GM18858 (cell line): ENCODE results near the gene SAG.

ENCODE experiments used
- ATAC-seq: cut with Tn5 transposase; IDR thresholded peaks from one replicate; pipeline ENCODE4 v1.9.1; 2021; ENCODE audit not compliant: unreplicated experiment

The SAG gene

GRCh38 chr2:233287871-233288270 lies 19.7 kb upstream of the SAG start:
- no peak for ATAC-seq

DNA sequence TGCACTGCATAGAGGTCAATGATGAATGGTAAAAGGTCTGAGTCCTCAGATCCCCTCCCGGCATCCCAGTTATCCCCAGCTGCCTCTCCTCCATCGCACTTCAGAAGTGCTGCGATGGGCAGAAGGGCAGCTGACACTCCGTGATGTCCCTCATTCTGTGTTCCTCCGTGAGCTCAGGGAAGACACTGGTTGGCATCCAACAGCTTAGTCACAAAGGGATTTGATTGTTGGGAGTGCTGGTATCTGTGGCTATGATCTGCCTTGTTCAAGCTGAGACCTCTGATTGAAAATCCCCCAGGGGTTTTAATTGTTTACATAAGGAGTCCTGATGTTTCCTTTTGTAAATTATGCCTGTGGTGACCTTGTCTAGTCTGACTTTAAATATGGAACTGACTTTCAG lies 19.0 kb upstream of the SAG start:
- no peak for ATAC-seq

- ATAC-seq: no peak
These were observed 18.0 kb upstream of the SAG start for GRCh38 chr2:233289648-233290047.

DNA sequence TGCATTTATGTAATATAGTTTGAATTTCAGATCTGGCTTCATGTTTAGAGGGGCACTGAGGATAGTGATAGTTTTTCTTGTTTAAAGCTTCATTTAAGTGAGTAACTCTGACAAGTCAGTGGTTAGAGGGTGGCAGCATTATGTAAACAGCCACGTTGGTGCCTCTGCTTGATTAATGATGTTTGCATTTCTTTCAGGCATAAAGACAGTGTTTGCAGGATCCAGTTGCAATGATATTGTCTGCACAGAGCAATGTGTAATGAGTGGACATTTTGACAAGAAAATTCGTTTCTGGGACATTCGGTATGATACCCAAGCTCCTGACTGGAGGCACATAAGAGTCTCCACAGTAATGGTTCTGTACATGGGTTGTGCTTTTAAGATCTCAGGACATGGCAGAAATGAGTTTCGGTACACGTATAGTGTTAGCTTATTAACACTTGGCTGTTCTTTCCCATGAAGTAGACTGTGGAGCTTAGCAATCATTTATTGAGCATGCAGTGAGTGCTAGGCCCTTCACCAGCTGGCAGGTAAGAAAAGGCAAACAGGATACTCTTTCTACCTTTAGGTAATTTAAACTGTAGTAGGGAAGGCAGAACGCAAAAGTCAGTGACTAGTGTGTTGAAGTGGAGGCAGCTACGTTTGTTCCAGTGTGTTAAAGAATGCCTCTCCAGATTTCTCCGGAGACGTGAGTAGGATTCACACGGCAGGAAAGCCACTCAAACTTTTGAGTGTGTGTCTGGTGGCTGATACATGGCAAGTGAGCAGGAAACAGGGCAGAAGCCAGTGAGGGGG lies 17.4 kb upstream of the SAG start:
- no peak for ATAC-seq

- ATAC-seq: no peak
These were observed 11.7 kb upstream of the SAG start for GRCh38 chr2:233295891-233296290.

GRCh38 chr2:233297076-233297475 lies 10.5 kb upstream of the SAG start:
- no peak for ATAC-seq

- no peak for ATAC-seq
These were observed 7.2 kb upstream of the SAG start for GRCh38 chr2:233300401-233300800.

DNA sequence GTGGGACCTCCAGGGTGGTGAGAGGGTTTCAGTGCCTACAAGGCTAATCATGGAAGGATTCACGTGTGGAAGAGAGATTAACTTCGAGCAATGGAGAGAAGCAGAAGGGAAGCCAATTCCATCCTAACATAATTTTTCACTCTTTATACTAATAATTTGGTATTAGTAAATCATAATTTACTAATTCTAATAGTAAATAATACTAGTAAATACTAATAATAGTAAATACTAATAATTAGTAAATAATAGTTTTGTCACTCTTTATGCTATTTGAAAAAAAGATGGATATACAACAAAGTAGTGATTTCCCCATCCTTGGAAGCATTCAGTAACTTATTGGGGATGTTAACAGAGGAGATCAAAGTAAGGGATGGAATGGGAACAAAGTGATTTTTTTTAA lies 6.4 kb upstream of the SAG start:
- no peak for ATAC-seq

DNA sequence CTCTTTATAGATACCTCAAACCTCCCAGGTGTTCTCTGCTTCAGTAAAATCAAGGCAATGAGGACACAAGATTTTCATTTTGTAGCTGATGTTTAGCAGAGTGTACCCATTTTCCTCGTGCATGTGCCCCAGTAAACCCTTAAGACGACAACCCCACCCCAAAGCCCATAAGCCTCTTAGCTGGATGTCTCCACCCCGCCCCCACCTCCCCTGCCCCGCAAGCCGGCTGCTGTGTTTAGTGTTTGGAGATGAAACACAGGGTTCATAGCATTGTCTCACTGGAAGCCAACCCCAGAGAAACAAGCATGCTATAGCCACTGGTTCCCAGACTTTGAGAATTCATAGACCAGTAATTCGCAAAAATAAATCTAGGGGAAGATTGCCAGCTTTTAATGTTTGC lies 5.8 kb upstream of the SAG start:
- ATAC-seq: no peak

GRCh38 chr2:233303252-233303651 lies 4.4 kb upstream of the SAG start:
- ATAC-seq: no peak

DNA sequence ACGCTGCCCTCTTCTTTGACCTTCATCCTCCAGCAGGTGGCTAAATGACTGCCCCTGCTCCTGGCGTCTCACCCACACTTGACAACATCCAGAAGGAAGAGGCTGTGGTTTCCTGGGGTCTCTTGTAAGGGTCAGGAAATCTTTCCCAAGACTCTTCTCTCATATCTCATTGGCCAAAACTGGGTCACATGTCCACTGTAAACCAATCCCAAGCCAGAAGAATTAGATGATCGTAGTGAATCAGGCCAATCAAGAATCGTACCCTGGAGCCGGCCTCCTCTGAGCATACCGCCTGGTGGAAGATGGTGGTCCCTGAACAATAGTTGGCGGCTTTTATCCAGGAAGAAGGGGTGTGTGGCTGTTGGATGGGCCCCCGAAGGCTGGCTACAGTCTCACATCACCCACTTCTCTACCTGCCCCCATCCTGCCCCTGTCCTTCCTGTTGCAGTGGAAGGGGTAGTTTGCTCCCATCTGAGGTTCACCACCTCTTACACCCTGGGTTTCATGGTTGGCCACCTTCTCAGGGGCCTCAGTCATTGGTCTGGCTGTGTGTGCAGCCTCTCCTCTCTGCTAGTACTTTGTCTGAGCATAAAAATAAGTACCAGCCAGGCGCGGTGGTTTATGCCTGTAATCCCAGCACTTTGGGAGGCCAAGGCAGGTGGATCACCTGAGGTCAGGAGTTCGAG lies 3.8 kb downstream of the SAG start:
- ATAC-seq: no peak

- no peak for ATAC-seq
These were observed 5.3 kb downstream of the SAG start for GRCh38 chr2:233312874-233313273.

GRCh38 chr2:233314180-233314925 lies 6.7 kb downstream of the SAG start:
- ATAC-seq: no peak

DNA sequence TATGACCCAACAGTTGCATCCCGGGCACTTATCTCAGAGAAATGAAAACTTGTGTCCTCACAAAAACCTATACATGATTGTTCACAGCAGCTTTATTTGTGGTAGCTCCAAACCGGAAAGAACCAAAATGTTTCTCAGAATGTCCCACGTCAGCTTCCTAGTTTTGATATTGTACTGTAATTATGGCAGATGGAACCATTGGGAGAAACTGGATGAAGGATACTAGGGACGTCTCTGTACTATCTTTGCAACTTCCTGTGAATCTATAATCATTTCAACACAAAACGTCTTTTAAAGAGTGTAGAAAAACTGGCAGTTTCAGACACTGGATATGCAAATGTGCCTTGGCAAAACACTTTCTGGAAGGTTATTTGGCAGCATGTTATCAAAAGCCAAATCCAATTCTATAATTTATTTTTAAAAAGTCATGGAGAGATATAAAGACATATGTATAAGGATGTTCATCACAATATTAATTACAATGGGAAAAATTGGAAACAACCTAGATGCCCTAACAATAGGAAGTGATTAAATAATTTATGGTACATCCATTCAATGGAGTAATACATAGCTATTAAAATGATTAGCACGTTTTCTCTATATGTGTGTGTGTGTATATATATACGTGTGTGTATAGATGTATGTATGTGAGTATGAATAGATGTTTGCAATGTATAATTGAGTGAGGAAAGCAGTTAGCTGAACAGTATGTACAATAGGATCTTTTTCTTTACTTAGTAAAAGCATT lies 9.8 kb downstream of the SAG start:
- ATAC-seq: no peak

DNA sequence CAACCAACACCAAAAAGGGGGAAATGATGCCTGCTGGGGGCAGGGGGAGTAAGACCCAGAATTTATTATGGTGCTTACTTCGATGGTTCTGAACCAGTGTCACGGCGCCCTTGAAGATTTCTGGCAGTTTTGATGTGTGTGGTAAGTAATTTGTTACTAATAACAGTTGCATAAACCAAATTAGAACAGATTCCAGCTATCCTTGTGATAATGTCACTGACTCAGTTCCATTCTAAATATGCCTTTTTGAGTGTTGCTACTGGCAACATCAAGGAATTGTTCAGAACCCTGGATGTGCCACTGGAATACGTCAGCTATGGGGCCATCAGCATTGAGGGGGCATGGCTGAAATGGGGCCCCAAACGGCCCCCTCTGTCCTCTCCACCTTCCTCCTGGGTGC lies 11.6 kb downstream of the SAG start:
- no peak for ATAC-seq

DNA sequence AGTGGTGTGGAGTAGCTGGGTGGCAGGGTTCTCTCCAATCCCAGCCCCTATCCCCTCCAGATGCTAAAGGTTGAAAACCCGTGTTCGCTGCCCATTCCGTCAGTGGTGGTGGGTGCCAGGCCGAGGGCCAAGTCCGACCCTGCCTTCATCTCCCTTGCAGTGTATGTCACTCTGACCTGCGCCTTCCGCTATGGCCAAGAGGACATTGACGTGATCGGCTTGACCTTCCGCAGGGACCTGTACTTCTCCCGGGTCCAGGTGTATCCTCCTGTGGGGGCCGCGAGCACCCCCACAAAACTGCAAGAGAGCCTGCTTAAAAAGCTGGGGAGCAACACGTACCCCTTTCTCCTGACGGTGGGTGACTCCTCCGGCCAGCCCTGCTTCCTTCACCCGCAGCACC lies 12.9 kb downstream of the SAG start:
- no peak for ATAC-seq

- no peak for ATAC-seq
These were observed 13.6 kb downstream of the SAG start for GRCh38 chr2:233321166-233321565.

DNA sequence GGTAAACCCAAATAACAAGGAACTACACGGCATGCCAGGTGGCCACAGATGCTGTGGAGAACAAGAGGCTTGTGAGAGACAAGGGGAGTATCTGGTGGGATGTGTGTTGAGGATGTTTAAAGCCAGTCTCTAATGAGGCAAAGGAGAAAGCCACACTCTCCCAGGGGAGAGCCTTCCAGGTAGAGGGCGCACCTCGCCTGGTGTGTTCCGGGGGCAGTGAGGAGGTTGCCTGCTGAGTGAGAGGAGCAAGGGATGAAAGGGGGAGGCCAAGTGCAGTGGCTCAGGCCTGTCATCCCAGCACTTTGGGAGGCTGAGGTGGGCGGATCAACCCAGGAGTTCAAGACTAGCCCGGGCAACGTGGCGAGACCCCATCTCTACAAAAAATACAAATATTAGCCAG lies 16.2 kb downstream of the SAG start:
- no peak for ATAC-seq

- ATAC-seq: no peak
These were observed 17.6 kb downstream of the SAG start for GRCh38 chr2:233325256-233325655.

- no peak for ATAC-seq
These were observed 18.2 kb downstream of the SAG start for GRCh38 chr2:233325814-233326213.

DNA sequence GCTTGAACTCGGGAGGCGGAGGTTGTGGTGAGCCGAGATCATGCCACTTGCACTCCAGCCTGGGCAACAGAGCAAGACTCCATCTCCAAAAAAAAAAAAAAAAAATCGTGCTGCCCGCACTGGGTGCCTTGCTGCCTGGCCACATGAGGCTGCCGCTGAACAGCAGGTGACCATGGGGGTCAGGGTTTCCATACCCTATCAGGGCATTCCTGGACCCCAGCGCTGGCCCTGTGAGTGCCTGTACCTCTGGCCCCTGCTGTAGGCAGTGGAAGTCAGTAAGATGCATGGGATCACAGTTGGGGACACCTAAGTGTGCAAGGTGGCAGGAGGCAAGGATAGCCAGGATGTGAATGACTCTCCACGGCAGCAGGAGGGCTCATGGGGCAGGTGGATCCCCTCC lies 18.9 kb downstream of the SAG start:
- ATAC-seq: no peak
